Measurements from ENCODE around the gene SLN. TPM values are rescaled to one million over a fixed set of nuclear protein-coding genes. Genes with fewer than 3 reads are reported as not detected.

SLN gene
- total RNA-seq, 1 donor from 2014 or later: not detected

- DNase-seq (ENCODE audit: extremely low spot score, unreplicated experiment): no peak
- Mint-ChIP-seq H3K27me3 (peaks cover 6% of the 10 kb centered on the region), H3K4me3 (no peak overlapping the region), H3K27ac (no peak overlapping the region), H3K36me3 (no peaks in the 10 kb centered on the region), H3K4me1 (ENCODE audit: unreplicated experiment) (no peaks in the 10 kb centered on the region), H3K9me3 (no peaks in the 10 kb centered on the region)
- TF ChIP-seq CTCF (conservative IDR thresholded peaks at IDR 0.05): peak; percentile 83
Measured at GRCh38 chr11:107689317-107690202, 22.3 kb downstream of the SLN start.

GRCh38 chr11:107688322-107688918 is 23.4 kb downstream of the SLN start:
- no peak for DNase-seq (ENCODE audit: extremely low spot score, unreplicated experiment)
- no peaks in the 10 kb centered on the region for H3K4me1 Mint-ChIP-seq (ENCODE audit: unreplicated experiment)
- no peak overlapping the region for H3K4me3 Mint-ChIP-seq
- H3K9me3 Mint-ChIP-seq: no peaks in the 10 kb centered on the region
- peaks cover 6% of the 10 kb centered on the region for H3K27me3 Mint-ChIP-seq
- H3K36me3 Mint-ChIP-seq: no peaks in the 10 kb centered on the region
- no peak for TF ChIP-seq CTCF (conservative IDR thresholded peaks at IDR 0.05)
- H3K27ac Mint-ChIP-seq: no peak overlapping the region

- Mint-ChIP-seq H3K4me3 (no peak overlapping the region), H3K27ac (no peak overlapping the region), H3K27me3 (no peaks in the 10 kb centered on the region), H3K9me3 (no peaks in the 10 kb centered on the region), H3K4me1 (ENCODE audit: unreplicated experiment) (no peaks in the 10 kb centered on the region), H3K36me3 (no peaks in the 10 kb centered on the region)
- peak; percentile 69 for TF ChIP-seq CTCF (conservative IDR thresholded peaks at IDR 0.05)
- DNase-seq (ENCODE audit: extremely low spot score, unreplicated experiment): no peak
Measured at GRCh38 chr11:107683807-107684206, 28.0 kb downstream of the SLN start.

- Mint-ChIP-seq H3K27ac (no peak overlapping the region), H3K27me3 (no peaks in the 10 kb centered on the region), H3K9me3 (no peaks in the 10 kb centered on the region)
Measured at GRCh38 chr11:107683061-107683460, 28.8 kb downstream of the SLN start.

GRCh38 chr11:107682572-107682971 is 29.3 kb downstream of the SLN start:
- H3K36me3 Mint-ChIP-seq: no peaks in the 10 kb centered on the region
- H3K4me3 Mint-ChIP-seq: no peak overlapping the region
- H3K9me3 Mint-ChIP-seq: no peaks in the 10 kb centered on the region
- H3K4me1 Mint-ChIP-seq (ENCODE audit: unreplicated experiment): no peaks in the 10 kb centered on the region
- H3K27me3 Mint-ChIP-seq: no peaks in the 10 kb centered on the region
- no peak for TF ChIP-seq CTCF (conservative IDR thresholded peaks at IDR 0.05)
- no peak for DNase-seq (ENCODE audit: extremely low spot score, unreplicated experiment)
- no peak overlapping the region for H3K27ac Mint-ChIP-seq

More at GRCh38 chr11:107683061-107683460, 28.8 kb downstream of the SLN start:
- H3K4me3 Mint-ChIP-seq: no peak overlapping the region
- H3K36me3 Mint-ChIP-seq: no peaks in the 10 kb centered on the region
- DNase-seq (ENCODE audit: extremely low spot score, unreplicated experiment): no peak
- no peaks in the 10 kb centered on the region for H3K4me1 Mint-ChIP-seq (ENCODE audit: unreplicated experiment)
- no peak for TF ChIP-seq CTCF (conservative IDR thresholded peaks at IDR 0.05)
